AG04449 (cell line): ENCODE results near the gene CCDC92.

ENCODE experiments used
- CTCF ChIA-PET: fragments of 350-600 bp; formaldehyde crosslinking; extraction: SDS; loops from one replicate; lab custom pipeline; 2021; ENCODE audit warnings: antibody characterized with exemption; lab: Yijun Ruan, JAX
- POLR2A ChIA-PET: fragments of 400-600, 350-600 bp; formaldehyde crosslinking; extraction: SDS; loops from one replicate; lab custom pipeline; 2020; ENCODE audit warnings: antibody characterized with exemption, inconsistent platforms; lab: Yijun Ruan, JAX
- DNase-seq: peaks from one replicate; pipeline ENCODE4 v3.0.0-alpha.2; 2010; ENCODE audit warnings: low read depth, low spot score
- H3K4me3 ChIP-seq: 2 replicates; pipeline ENCODE4 v1.5.1; 2011; ENCODE audit warnings: low read depth, mild to moderate bottlenecking, control low read depth, low read length
- CTCF ChIP-seq: IDR thresholded peaks from one replicate; pipeline ENCODE4 v1.5.1; 2011; ENCODE audit warnings: mild to moderate bottlenecking, moderate library complexity, low read length, control low read depth, inconsistent platforms; ENCODE audit not compliant: insufficient read depth; ENCODE audit errors: missing control alignments

CCDC92 gene

GRCh38 chr12:123890536-123890902, 82.1 kb downstream of the CCDC92 start:
- no peak for DNase-seq
- H3K4me3 ChIP-seq: no peak overlapping the region
- TF ChIP-seq CTCF: no peak
- CTCF ChIA-PET: interaction anchor here (4.0 kb wide), 1 partner anchor 14 kb away, joined by 18 read pairs; no protein-coding TSS in a partner anchor
- POLR2A ChIA-PET: no interaction called here

- no peak for DNase-seq
- TF ChIP-seq CTCF: no peak
- ChIA-PET CTCF (interaction anchor here (4.0 kb wide), 1 partner anchor 14 kb away, joined by 18 read pairs; no protein-coding TSS in a partner anchor), POLR2A (no interaction called here)
- no peak overlapping the region for H3K4me3 ChIP-seq
Measured at GRCh38 chr12:123889848-123890535, 82.6 kb downstream of the CCDC92 start.

- CTCF ChIA-PET: no interaction called here
- DNase-seq: no peak
Measured at GRCh38 chr12:123888989-123889388, 83.6 kb downstream of the CCDC92 start.

GRCh38 chr12:123886931-123887582, 85.6 kb downstream of the CCDC92 start:
- POLR2A ChIA-PET: no interaction called here
- DNase-seq: no peak

More at GRCh38 chr12:123888989-123889388, 83.6 kb downstream of the CCDC92 start:
- POLR2A ChIA-PET: no interaction called here
- H3K4me3 ChIP-seq: no peak overlapping the region
- TF ChIP-seq CTCF: no peak

GRCh38 chr12:123886258-123886657, 86.4 kb downstream of the CCDC92 start:
- DNase-seq: no peak
- ChIA-PET POLR2A (no interaction called here), CTCF (interaction anchor here (1.3 kb wide), 1 partner anchor 19 kb away, joined by 8 read pairs; no protein-coding TSS in a partner anchor)
- H3K4me3 ChIP-seq: no peak overlapping the region
- no peak for TF ChIP-seq CTCF

More at GRCh38 chr12:123886931-123887582, 85.6 kb downstream of the CCDC92 start:
- TF ChIP-seq CTCF: no peak
- no peak overlapping the region for H3K4me3 ChIP-seq
- CTCF ChIA-PET: interaction anchor here (0.7 to 1.3 kb wide), 2 partner anchors 18 to 24 kb away, joined by 3 to 8 read pairs; no protein-coding TSS in a partner anchor
